Subcutaneous abdominal adipose tissue (tissue), 5 donors: Measurements from ENCODE around the gene CDC42.

Source experiments
- H3K27ac ChIP-seq: one replicate; pipeline ENCODE4 v1.7.0; 2013; ENCODE audit warnings: low read depth, mild to moderate bottlenecking, inconsistent platforms, low read length, moderate library complexity
- H3K27me3 ChIP-seq, 5 donors: one replicate each; pipeline ENCODE4 v1.7.0; 2013; ENCODE audit warnings: low read length in 5 of 5, inconsistent platforms in 1 of 5; ENCODE audit not compliant: control insufficient read depth in 5 of 5, insufficient read depth in 4 of 5
- H3K36me3 ChIP-seq, 5 donors: one replicate each; pipeline ENCODE4 v1.7.0; 2013; ENCODE audit warnings: low read length in 5 of 5; ENCODE audit not compliant: control insufficient read depth in 5 of 5, insufficient read depth in 5 of 5
- H3K4me1 ChIP-seq, 5 donors: one replicate each; pipeline ENCODE4 v1.7.0; 2013; ENCODE audit warnings: low read length in 5 of 5, mild to moderate bottlenecking in 3 of 5, moderate library complexity in 1 of 5; ENCODE audit not compliant: control insufficient read depth in 5 of 5, insufficient read depth in 5 of 5
- H3K4me3 ChIP-seq, 5 donors: one replicate each; pipeline ENCODE4 v1.7.0; 2013; ENCODE audit warnings: low read length in 5 of 5, low read depth in 1 of 5
- H3K9ac ChIP-seq, 5 donors: one replicate each; pipeline ENCODE4 v1.7.0; 2013; ENCODE audit warnings: low read length in 5 of 5, mild to moderate bottlenecking in 4 of 5, moderate library complexity in 3 of 5
- H3K9me3 ChIP-seq, 5 donors: one replicate each; pipeline ENCODE4 v1.7.0; 2013; ENCODE audit warnings: low read length in 5 of 5; ENCODE audit not compliant: control insufficient read depth in 5 of 5
- donor health status: healthy.
- donor health status: healthy.
- donor health status: healthy.
- donor health status: healthy.
- donor health status: healthy.

CDC42 gene

DNA sequence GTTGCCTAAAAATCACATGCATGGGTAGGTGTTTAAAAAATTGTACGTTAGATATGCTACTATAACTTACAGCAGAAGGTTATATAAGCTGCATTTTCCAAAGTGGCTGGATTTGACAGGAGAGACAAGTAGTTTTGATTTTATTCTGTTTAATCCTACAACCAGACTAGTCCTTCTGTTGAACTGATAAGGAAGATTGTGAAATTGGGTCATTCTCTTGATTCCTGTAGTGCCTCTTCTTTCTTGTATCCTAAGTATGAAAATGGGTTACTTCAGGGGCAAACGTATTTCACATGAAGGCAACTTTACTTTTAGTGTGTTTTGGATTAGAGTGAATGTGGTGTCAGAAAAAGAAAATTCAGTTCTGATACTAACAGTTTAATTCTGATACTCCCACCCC is 19.0 kb downstream of the CDC42 start:
- H3K27ac ChIP-seq = no peak overlapping the region
- H3K36me3 ChIP-seq = peaks cover 0 to 5% (median 0%) of the 10 kb centered on the region in 5 donors
- no peak overlapping the region for H3K4me3 ChIP-seq
- H3K27me3 ChIP-seq = no peaks in the 10 kb centered on the region
- H3K9ac ChIP-seq = no peak overlapping the region
- peaks cover 3 to 64% (median 59%) of the 10 kb centered on the region in 5 donors for H3K4me1 ChIP-seq
- no peaks in the 10 kb centered on the region for H3K9me3 ChIP-seq

DNA sequence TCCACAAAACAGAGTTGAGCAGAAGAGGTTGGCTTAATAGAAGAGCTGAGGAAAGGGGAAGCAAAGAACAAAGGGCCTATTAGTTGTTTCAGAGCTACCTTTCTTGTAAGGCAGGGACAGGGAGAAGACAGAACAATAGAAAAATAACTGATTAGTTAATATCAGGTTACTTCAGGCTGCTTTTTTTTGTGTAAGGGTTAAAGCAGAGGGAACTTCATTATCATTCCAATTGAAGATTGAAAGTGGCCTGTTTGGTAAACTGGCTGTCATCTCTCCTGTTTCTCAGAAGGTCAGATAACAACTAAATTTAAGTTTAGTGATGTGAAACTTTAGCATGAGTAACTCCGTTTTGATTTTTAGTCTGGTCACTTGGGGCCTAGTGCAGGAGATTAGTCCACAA is 22.3 kb downstream of the CDC42 start:
- Histone ChIP-seq H3K36me3 (peaks cover 7 to 12% (median 9%) of the 10 kb centered on the region in 5 donors), H3K4me1 (peaks cover 0 to 59% (median 54%) of the 10 kb centered on the region in 5 donors), H3K27ac (peak overlapping the region; percentile 37), H3K9ac (peak overlapping the region in 3 of 5 donors; percentile 8 to 35 (median 13)), H3K27me3 (no peaks in the 10 kb centered on the region), H3K4me3 (no peak overlapping the region), H3K9me3 (no peaks in the 10 kb centered on the region)

DNA sequence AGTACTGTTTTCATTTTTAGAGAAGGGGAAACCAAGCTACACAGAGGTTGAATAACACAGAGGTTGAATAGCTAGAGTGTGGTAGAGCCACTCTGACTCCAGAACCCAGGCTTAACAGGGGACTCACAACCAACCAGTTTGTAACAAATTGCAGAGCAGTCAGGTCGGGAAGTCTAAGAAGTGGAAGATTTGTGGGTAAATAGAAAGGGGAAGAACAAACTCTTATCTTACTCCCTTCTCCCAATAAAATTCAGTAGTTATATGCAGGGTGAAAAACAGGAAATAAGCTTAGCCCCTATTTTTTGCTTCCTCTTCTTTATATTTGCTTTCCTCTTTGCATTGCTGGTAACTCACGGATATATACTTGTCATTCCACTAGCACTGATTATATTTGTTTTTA is 23.2 kb downstream of the CDC42 start:
- Histone ChIP-seq H3K9me3 (no peaks in the 10 kb centered on the region), H3K4me3 (no peak overlapping the region), H3K27me3 (no peaks in the 10 kb centered on the region), H3K9ac (no peak overlapping the region), H3K4me1 (peaks cover 0 to 59% (median 54%) of the 10 kb centered on the region in 5 donors), H3K36me3 (peaks cover 9 to 19% (median 17%) of the 10 kb centered on the region in 5 donors), H3K27ac (peak overlapping the region; percentile 21)

DNA sequence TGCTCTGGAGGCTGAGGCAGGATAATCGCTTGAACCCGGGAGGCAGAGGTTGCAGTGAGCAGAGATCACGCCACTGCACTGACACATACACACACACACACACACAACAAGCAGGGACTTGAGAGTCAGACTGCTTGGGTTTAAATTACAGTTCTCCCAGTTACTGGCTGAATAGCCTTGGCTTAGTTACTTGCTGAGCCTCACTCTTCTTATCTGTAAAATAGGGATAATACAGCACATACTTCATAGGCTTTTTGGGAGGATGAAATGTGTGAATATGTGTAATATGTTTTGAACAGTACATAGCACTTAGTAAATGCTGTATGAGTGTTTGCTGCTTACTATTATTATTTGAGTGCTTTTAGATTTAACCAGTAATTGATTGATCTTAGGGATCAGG is 23.8 kb downstream of the CDC42 start:
- peaks cover 9 to 24% (median 18%) of the 10 kb centered on the region in 5 donors for H3K36me3 ChIP-seq
- H3K4me1 ChIP-seq = peaks cover 0 to 59% (median 57%) of the 10 kb centered on the region in 5 donors
- H3K27ac ChIP-seq = no peak overlapping the region
- H3K9me3 ChIP-seq = no peaks in the 10 kb centered on the region
- H3K27me3 ChIP-seq = no peaks in the 10 kb centered on the region
- H3K4me3 ChIP-seq = no peak overlapping the region
- H3K9ac ChIP-seq = no peak overlapping the region

DNA sequence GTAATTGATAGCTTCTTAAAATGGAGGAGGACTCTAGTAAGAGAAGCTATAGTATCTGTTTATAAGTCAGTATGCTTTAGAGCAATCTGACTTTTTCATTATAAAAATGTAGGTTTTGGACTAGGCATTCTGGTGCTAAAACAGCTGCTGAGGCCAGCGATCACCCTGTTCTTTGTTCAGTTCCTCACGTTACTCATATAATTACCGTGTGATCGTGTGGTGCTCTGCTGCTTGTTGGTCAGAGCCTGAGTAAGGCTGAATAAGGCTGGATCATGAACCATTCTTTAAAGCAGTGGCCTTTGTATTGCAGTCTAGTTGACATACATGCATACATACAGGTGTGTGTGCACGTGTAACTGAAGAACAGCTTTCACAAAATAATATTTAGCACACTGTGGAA is 25.2 kb downstream of the CDC42 start:
- Histone ChIP-seq H3K27ac (no peak overlapping the region), H3K4me1 (peaks cover 0 to 54% (median 51%) of the 10 kb centered on the region in 5 donors), H3K36me3 (peaks cover 14 to 36% (median 29%) of the 10 kb centered on the region in 5 donors), H3K9ac (peak overlapping the region in 2 of 5 donors; percentile 2 to 25), H3K27me3 (no peaks in the 10 kb centered on the region), H3K4me3 (no peak overlapping the region), H3K9me3 (no peaks in the 10 kb centered on the region)

DNA sequence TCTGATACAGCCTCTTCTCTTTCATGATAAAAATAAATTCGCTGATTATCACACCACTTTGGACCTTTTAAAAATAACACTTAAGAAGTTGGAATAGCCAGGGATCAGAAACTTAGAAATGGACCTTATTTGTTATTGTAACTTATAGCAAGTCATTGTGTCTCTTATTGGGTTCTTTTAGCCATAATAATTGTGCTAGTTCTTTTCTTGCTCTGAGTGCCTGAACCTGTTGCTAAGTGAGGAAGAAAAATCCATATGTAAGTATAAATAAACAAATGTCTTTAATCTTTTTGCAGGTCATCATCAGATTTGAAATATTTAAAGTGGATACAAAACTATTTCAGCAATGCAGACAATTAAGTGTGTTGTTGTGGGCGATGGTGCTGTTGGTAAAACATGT is 25.6 kb downstream of the CDC42 start:
- H3K36me3 ChIP-seq = peaks cover 14 to 36% (median 29%) of the 10 kb centered on the region in 5 donors
- H3K4me3 ChIP-seq = no peak overlapping the region
- H3K9me3 ChIP-seq = no peaks in the 10 kb centered on the region
- peak overlapping the region in 1 of 5 donors; percentile 2 for H3K9ac ChIP-seq
- no peaks in the 10 kb centered on the region for H3K27me3 ChIP-seq
- H3K27ac ChIP-seq = no peak overlapping the region
- H3K4me1 ChIP-seq = peaks cover 0 to 50% (median 47%) of the 10 kb centered on the region in 5 donors

DNA sequence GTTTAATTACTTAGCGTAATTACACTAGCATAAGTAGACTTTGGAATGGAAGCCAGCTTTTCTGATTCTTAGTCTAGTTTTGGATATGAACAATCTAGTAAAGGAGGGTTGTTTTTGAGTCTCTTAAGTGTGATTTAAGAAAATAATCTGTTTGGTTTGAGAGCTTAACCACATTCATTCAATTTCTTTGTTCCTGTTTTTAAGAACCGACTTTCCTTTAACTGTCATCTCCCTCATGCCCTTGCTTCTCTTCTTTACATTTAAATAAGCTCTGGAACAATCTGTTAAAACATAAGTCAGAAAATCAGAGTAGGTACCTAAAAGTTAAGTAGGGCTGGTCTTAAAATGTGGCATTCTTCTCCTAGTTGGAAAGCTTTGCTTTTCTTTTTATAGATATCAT is 27.7 kb downstream of the CDC42 start:
- H3K4me1 ChIP-seq = peaks cover 0 to 42% (median 36%) of the 10 kb centered on the region in 5 donors

DNA sequence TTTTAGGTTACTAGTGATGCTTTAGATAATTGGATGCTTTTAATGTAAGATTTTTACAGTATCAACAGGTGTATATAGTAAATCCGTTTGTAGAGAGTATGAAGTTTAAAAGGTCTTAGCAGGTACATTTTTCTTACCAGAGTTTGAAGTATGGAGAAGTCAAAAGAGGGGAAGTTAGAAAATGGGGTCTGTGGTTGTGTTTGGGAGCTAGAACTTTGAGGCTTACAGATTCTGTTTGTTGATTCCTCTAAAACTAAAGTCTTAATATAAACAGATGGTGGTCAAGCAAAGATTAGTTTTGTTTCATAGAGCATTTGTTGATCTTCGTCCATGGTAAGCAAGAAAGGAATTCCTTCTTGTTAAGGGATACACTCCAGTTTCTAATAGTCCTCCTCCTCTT is 35.8 kb downstream of the CDC42 start:
- H3K9ac ChIP-seq = peak overlapping the region in 1 of 5 donors; percentile 35
- H3K4me1 ChIP-seq = peaks cover 4 to 41% (median 31%) of the 10 kb centered on the region in 5 donors
- peaks cover 26 to 41% (median 32%) of the 10 kb centered on the region in 5 donors for H3K36me3 ChIP-seq
- H3K27me3 ChIP-seq = no peaks in the 10 kb centered on the region
- no peak overlapping the region for H3K4me3 ChIP-seq
- H3K9me3 ChIP-seq = no peaks in the 10 kb centered on the region
- H3K27ac ChIP-seq = peak overlapping the region; percentile 5

More for the DNA sequence above, 27.7 kb downstream of the CDC42 start:
- H3K9ac ChIP-seq = no peak overlapping the region
- H3K9me3 ChIP-seq = no peaks in the 10 kb centered on the region
- no peaks in the 10 kb centered on the region for H3K27me3 ChIP-seq
- no peak overlapping the region for H3K27ac ChIP-seq
- peaks cover 14 to 36% (median 31%) of the 10 kb centered on the region in 5 donors for H3K36me3 ChIP-seq
- no peak overlapping the region for H3K4me3 ChIP-seq

DNA sequence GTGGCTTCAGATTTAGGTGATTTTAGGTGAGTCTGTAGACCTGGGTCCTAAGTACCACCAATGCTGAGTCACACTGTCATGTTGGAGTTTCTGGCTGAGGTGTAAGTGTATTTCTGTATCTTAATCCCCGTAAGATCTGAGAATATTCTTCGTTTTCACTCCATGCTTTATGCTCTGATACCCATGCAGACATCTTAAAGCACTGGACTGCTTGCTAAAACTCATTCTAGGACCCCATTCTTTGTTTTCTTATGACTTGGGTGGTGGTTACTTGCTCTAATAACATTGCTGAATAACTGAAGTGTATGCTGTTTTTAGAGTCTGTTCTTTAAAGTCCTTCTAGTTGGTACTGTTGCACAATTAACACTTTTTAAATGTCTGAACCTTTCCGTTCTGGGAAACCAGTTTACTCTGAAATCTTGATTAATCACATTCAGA is 36.6 kb downstream of the CDC42 start:
- Histone ChIP-seq H3K9ac (peak overlapping the region in 2 of 5 donors; percentile 41), H3K4me3 (no peak overlapping the region), H3K27ac (peak overlapping the region; percentile 47), H3K4me1 (peaks cover 4 to 41% (median 31%) of the 10 kb centered on the region in 5 donors), H3K27me3 (no peaks in the 10 kb centered on the region), H3K9me3 (no peaks in the 10 kb centered on the region), H3K36me3 (peaks cover 30 to 49% (median 35%) of the 10 kb centered on the region in 5 donors)

DNA sequence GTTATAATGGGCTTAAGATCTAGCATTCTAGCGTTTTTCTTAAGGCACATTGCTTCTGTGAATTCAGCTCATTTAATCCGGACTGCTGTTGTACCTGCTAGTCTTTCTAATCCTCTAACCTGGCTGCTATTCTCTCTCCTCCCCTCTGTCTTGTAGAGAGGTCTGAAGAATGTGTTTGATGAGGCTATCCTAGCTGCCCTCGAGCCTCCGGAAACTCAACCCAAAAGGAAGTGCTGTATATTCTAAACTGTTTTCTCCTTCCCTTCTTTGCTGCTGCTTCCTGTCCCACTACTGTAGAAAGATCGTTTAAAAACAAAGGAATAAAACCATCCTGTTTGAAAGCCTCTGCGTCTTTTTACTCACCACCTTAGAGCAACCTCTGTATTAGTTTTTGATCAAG is 37.3 kb downstream of the CDC42 start:
- H3K36me3 ChIP-seq = peaks cover 33 to 50% (median 36%) of the 10 kb centered on the region in 5 donors
- H3K4me3 ChIP-seq = peak overlapping the region in 2 of 5 donors; percentile 13 to 47
- no peaks in the 10 kb centered on the region for H3K9me3 ChIP-seq
- H3K4me1 ChIP-seq = peaks cover 4 to 41% (median 31%) of the 10 kb centered on the region in 5 donors
- no peaks in the 10 kb centered on the region for H3K27me3 ChIP-seq
- peak overlapping the region in 2 of 5 donors; percentile 41 to 60 for H3K9ac ChIP-seq
- H3K27ac ChIP-seq = peak overlapping the region; percentile 47
